ENCODE data around the gene NUP85.
A peak's percentile ranks its signal among the peaks of the same experiment; 100 is the strongest.
"Not testable (repeated sequence)": the region's sequence is repeated elsewhere in the genome, so short reads cannot be mapped to it uniquely, and the experiment has no call there.

NUP85 gene

DNA sequence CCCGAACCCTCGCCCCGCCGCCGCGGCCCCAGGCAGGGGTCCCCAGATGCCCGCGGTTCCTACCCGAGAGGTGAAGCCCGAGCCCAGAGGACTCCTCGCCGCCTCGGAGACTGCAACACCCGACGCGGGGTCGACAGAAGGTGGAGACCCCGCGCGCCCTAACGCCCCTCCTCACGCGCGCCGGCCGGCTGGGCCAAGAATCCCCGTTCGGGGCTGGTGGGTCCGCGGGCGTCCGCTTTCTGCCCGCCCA lies 23.2 kb upstream of the NUP85 start:
- ATAC-seq (replicated peaks) (no peak), DNase-seq (no peak)
- no peaks in the 10 kb centered on the region for H3K27me3 Mint-ChIP-seq

DNA sequence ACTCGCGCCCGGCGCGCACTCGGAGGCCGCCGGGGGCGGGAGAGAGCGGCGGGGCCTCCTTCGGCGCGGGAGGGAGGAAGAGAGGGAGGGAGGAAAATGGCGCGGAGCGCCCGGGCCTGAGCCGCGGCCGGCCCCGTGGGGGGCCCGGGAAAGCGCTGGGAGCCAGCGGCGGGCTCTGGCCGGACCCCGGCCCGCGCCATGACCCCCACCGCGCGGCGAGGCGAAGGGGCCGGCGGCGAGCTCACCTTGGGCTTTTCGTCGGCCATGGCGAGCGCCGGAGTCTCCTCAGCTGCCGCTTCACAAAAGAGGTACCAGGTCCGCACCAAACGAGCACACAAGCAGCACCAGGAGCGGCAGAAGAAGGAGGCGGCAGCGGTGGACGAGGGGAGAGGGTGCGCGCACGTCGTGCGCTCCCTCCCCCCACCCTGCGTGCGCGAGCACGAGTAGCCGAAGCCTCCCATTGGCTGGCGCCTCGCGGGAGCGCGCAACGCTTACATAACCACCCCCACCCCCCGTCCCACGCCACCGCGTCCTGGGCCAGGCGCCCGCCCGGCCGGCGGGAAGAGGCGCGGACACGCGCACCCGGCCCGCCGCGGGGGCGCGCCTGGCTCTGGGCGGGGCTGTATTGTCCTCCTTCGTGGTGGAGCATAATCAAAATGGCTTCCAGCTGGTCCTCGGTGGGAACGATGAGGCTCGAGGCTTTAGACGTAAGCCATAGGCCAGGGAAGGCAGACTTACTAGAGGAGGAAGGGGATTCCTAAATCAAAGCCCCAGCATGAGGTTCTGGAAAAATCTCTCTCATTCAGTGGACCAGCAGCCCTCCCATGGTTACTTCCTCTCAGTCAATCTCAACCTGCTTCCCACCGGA lies 22.7 kb upstream of the NUP85 start, which contains the start of gene SUMO2:
SUMO2 (minus strand) TSS at position 391 of the 868 bp plus-strand sequence; CDS start at position 266, 125 bp downstream.
- H3K27me3 Mint-ChIP-seq: no peaks in the 10 kb centered on the region
- DNase-seq (peak; percentile 92), ATAC-seq (replicated peaks) (peak; percentile 83 to 87)
- peaks cover 8 to 12% of the 10 kb centered on the region in 2 donors for H3K36me3 Mint-ChIP-seq
- peak within 1 kb of the TSS; percentile 98 for H3K27ac Mint-ChIP-seq
- H3K9me3 Mint-ChIP-seq: no peaks in the 10 kb centered on the region
- peak within 1 kb of the TSS; percentile 87 to 91 for H3K4me3 Mint-ChIP-seq
- H3K4me1 Mint-ChIP-seq: peaks cover 18 to 35% of the 10 kb centered on the region in 2 donors

More for the DNA sequence above, 23.2 kb upstream of the NUP85 start:
- Mint-ChIP-seq H3K27ac (peak overlapping the region; percentile 97), H3K9me3 (no peaks in the 10 kb centered on the region), H3K4me1 (peaks cover 18 to 35% of the 10 kb centered on the region in 2 donors), H3K4me3 (peak overlapping the region; percentile 87 to 91), H3K36me3 (peaks cover 8 to 12% of the 10 kb centered on the region in 2 donors)

DNA sequence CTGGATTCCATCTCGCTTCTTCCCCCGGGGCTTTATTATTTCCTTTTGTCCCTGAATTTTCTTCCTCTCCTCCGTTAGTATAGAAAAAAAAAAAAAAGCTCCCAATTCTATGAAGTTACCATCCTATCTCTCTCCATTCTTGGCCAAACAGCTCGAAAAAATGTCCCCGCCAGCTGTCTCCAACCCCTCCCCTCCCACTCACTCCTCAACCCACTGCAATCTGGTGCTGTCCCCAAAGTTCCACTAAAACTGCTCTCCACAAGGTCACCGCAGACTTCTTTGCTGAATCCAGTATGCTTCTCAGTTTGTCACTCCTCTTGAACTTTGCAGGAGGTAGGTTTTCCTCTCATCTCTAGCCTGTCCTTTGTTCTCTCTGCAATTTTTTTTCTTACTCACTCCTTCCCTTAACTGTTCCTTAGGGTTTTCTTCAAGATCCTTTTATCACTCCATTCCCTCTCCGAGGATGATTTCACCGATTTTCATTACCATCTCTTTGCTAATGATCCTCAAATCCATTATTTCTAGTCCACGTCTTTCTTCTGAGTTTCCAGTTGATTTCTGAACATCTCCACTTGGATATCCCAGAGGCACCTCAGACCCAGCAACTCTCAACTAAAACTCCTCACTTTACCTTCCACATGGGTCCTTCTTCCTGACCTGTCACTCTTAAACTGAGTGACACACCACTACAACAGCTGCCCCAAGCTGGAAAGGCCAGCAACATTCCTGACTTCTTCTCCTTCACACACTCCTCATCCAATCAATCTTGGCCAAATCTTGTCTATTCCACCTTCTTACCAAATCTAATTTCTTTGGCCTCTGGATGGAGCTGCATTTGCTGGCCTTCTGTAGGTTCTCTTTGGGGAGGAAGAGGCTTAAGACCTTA lies 21.2 kb upstream of the NUP85 start:
- peaks cover 18 to 39% of the 10 kb centered on the region in 2 donors for H3K4me1 Mint-ChIP-seq
- H3K27me3 Mint-ChIP-seq: no peaks in the 10 kb centered on the region
- H3K36me3 Mint-ChIP-seq: peaks cover 6 to 12% of the 10 kb centered on the region in 2 donors
- peak overlapping the region; percentile 98 for H3K27ac Mint-ChIP-seq
- H3K4me3 Mint-ChIP-seq: peak overlapping the region; percentile 87 to 91
- H3K9me3 Mint-ChIP-seq: no peaks in the 10 kb centered on the region
- DNase-seq (no peak), ATAC-seq (replicated peaks) (no peak)

- DNase-seq: no peak
- Mint-ChIP-seq H3K27ac (no peak overlapping the region), H3K4me3 (no peak overlapping the region), H3K9me3 (no peaks in the 10 kb centered on the region), H3K4me1 (peaks cover 10 to 18% of the 10 kb centered on the region in 2 donors), H3K27me3 (no peaks in the 10 kb centered on the region), H3K36me3 (peaks cover 0 to 2% of the 10 kb centered on the region in 2 donors)
- ATAC-seq (replicated peaks): no peak
These were observed 16.9 kb upstream of the NUP85 start for GRCh38 chr17:75188614-75189013.

GRCh38 chr17:75191584-75191983 lies 13.9 kb upstream of the NUP85 start:
- Mint-ChIP-seq H3K27me3 (no peaks in the 10 kb centered on the region), H3K9me3 (no peaks in the 10 kb centered on the region), H3K36me3 (no peaks in the 10 kb centered on the region), H3K27ac (no peak overlapping the region), H3K4me1 (peaks cover 0 to 7% of the 10 kb centered on the region in 2 donors), H3K4me3 (no peak overlapping the region)
- ATAC-seq (replicated peaks): no peak
- DNase-seq: no peak

DNA sequence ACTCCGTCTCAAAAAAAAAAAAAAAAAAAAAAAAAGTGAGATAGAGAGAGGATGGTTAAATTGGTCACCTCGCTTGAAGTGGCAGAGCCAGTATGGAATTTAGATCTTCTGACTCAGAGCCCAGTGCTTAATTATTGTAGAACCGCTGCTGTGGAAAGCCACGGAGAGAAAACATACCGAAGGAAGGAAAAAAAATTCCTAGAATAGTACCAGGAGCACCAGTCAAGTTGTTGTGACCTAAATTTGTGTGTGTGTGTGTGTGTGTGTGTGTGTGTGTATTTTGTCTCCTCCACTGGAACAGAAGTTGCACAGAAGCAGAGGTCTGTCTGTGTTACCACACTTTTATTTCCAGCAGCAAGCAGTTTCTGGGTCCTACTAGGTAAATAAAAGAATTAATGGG lies 10.6 kb upstream of the NUP85 start:
- no peak for DNase-seq
- no peaks in the 10 kb centered on the region for H3K4me1 Mint-ChIP-seq
- H3K27ac Mint-ChIP-seq: no peak overlapping the region
- no peak overlapping the region for H3K4me3 Mint-ChIP-seq
- H3K9me3 Mint-ChIP-seq: no peaks in the 10 kb centered on the region
- H3K27me3 Mint-ChIP-seq: peaks cover 0 to 4% of the 10 kb centered on the region in 2 donors
- H3K36me3 Mint-ChIP-seq: no peaks in the 10 kb centered on the region
- no peak for ATAC-seq (replicated peaks)

DNA sequence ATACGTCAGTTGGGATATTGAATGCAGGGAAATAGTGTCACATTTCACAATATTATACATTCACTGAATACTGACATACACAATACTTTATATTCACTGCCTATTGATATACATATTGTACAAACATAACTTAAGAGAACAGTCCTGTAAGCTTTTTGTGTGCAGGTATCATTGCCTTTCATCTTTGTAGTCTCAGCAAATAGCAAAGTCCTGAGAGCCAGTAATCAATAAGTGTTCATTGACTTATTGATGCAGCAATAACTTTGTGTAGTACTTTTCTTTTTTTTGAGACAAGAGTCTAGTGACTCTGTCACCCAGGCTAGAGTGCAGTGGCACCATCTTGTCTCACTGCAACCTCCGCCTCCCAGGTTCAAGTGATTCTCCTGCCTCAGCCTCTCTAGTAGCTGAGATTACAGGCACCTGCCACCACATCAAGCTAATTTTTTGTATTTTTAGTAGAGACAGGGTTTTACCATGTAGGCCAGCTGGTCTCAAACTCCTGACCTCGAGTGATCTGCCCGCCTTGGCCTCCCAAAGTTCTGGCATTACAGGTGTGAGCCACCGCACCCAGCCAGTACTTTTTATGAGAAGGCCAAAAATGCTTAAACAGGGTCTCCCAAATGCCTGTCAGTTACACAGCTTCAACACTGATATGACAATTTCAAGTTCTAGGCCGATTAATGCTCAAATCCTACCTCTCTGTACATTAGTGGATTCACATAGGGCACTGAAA lies 5.4 kb upstream of the NUP85 start:
- H3K9me3 Mint-ChIP-seq: no peaks in the 10 kb centered on the region
- no peak overlapping the region for H3K27ac Mint-ChIP-seq
- H3K36me3 Mint-ChIP-seq: no peaks in the 10 kb centered on the region
- no peak overlapping the region for H3K4me3 Mint-ChIP-seq
- ATAC-seq (replicated peaks) (no peak), DNase-seq (no peak)
- H3K27me3 Mint-ChIP-seq: peaks cover 0 to 4% of the 10 kb centered on the region in 2 donors
- peaks cover 4 to 6% of the 10 kb centered on the region in 2 donors for H3K4me1 Mint-ChIP-seq

- peak overlapping the region; percentile 98 for H3K4me3 Mint-ChIP-seq
- H3K36me3 Mint-ChIP-seq: peaks cover 4% of the 10 kb centered on the region in 2 donors
- DNase-seq: no peak
- no peaks in the 10 kb centered on the region for H3K27me3 Mint-ChIP-seq
- H3K9me3 Mint-ChIP-seq: no peaks in the 10 kb centered on the region
- H3K4me1 Mint-ChIP-seq: peaks cover 13 to 22% of the 10 kb centered on the region in 2 donors
- H3K27ac Mint-ChIP-seq: peak overlapping the region; percentile 99
- ATAC-seq (replicated peaks): peak in 1 of 2 donors; percentile 30
These were observed 299 bp downstream of the NUP85 start for GRCh38 chr17:75205793-75206163.

DNA sequence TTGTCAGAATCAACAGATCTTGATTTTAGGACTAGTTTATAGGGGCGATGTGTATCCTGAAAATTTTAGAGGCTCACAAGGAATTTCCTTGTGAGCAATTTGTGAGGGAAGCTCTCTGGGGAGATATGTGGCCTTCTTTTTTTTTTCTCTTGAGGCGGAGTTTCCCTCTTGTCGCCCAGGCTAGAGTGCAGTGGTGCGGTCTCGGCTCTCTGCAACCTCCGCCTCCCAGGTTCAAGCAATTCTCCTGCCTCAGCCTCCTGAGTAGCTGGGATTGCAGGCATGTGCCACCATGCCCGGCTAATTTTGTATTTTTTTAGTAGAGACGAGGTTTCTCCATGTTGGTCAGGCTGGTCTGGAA lies 1.6 kb downstream of the NUP85 start:
- Mint-ChIP-seq H3K27ac (peak overlapping the region; percentile 62), H3K4me3 (peak overlapping the region; percentile 98), H3K4me1 (peaks cover 10 to 22% of the 10 kb centered on the region in 2 donors)
- not testable (repeated sequence) for H3K9me3 Mint-ChIP-seq; H3K36me3 Mint-ChIP-seq; ATAC-seq (replicated peaks); DNase-seq; H3K27me3 Mint-ChIP-seq

DNA sequence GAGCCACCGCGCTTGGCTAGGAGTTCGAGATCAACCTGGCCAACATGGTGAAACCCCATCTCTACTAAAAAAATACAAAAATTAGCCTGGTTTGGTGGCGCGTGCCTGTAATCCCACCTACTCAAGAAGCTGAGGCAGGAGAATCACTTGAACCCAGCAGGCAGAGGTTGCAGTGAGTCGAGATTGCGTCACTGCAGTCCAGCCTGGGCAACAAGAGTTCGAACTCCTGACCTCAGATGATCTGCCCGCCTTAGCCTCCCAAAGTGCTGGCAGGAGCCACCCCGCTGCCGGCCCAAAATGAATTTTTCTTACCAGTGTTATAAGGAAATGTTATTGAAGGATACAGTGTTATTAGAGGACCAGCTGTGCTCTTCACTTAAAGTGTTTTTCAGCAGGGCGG lies 2.3 kb downstream of the NUP85 start:
- peaks cover 10 to 22% of the 10 kb centered on the region in 2 donors for H3K4me1 Mint-ChIP-seq
- peaks cover 7 to 9% of the 10 kb centered on the region in 2 donors for H3K36me3 Mint-ChIP-seq
- no peak overlapping the region for H3K4me3 Mint-ChIP-seq
- no peak overlapping the region for H3K27ac Mint-ChIP-seq
- H3K9me3 Mint-ChIP-seq: no peaks in the 10 kb centered on the region
- ATAC-seq (replicated peaks) (no peak), DNase-seq (no peak)
- H3K27me3 Mint-ChIP-seq: no peaks in the 10 kb centered on the region

GRCh38 chr17:75208161-75208560 lies 2.7 kb downstream of the NUP85 start:
- Mint-ChIP-seq H3K4me1 (peaks cover 10 to 22% of the 10 kb centered on the region in 2 donors), H3K36me3 (peaks cover 9% of the 10 kb centered on the region in 2 donors), H3K27ac (no peak overlapping the region), H3K9me3 (no peaks in the 10 kb centered on the region), H3K4me3 (no peak overlapping the region), H3K27me3 (no peaks in the 10 kb centered on the region)
- no peak for ATAC-seq (replicated peaks)
- DNase-seq: no peak

- no peak for DNase-seq
- Mint-ChIP-seq H3K9me3 (no peaks in the 10 kb centered on the region), H3K27ac (no peak overlapping the region), H3K4me1 (peaks cover 10 to 21% of the 10 kb centered on the region in 2 donors), H3K27me3 (no peaks in the 10 kb centered on the region), H3K36me3 (peaks cover 12 to 13% of the 10 kb centered on the region in 2 donors), H3K4me3 (no peak overlapping the region)
- no peak for ATAC-seq (replicated peaks)
These were observed 3.6 kb downstream of the NUP85 start for GRCh38 chr17:75209061-75209460.

DNA sequence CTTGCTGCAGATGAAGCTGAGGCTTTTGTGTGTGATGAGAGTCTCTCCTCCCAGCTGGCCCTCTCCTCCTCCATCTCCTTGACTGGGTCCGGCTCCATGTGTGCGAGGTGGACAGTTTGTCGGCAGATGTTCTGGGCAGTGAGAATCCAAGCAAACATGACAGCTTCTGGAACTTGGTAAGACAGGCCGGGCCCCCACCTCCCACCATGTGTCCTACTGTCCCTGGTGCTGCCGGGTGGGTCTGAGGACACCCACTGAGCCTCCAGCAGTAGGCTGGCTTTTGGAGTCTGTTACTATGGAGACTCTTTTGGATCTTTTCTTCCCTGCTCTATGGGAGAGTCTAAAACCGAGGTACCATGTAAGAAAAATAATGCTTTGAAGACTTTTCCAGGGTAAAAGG lies 12.7 kb downstream of the NUP85 start:
- Mint-ChIP-seq H3K27ac (no peak overlapping the region), H3K9me3 (no peaks in the 10 kb centered on the region), H3K4me3 (no peak overlapping the region), H3K4me1 (peaks cover 0 to 4% of the 10 kb centered on the region in 2 donors), H3K36me3 (peaks cover 45 to 55% of the 10 kb centered on the region in 2 donors), H3K27me3 (no peaks in the 10 kb centered on the region)
- ATAC-seq (replicated peaks) (no peak), DNase-seq (no peak)

- H3K27me3 Mint-ChIP-seq: no peaks in the 10 kb centered on the region
- peaks cover 44 to 55% of the 10 kb centered on the region in 2 donors for H3K36me3 Mint-ChIP-seq
- peaks cover 0 to 4% of the 10 kb centered on the region in 2 donors for H3K4me1 Mint-ChIP-seq
- DNase-seq (no peak), ATAC-seq (replicated peaks) (no peak)
- H3K4me3 Mint-ChIP-seq: no peak overlapping the region
- no peak overlapping the region for H3K27ac Mint-ChIP-seq
- H3K9me3 Mint-ChIP-seq: no peaks in the 10 kb centered on the region
These were observed 14.3 kb downstream of the NUP85 start for GRCh38 chr17:75219815-75220214.

All from stimulated activated naive B cell treated with anti-CD40 and anti-IgM and Interleukin-4, amounts not matched to agents 10 μg/mL and 1 μg/mL and 100 μg/mL, for 72 hours (primary cell).